ENCODE data around the gene MMS19. TPM values are rescaled to one million over a fixed set of nuclear protein-coding genes. Genes with fewer than 3 reads are reported as not detected.
A peak's percentile ranks its signal among the peaks of the same experiment; 100 is the strongest.

MMS19 gene
- total RNA-seq, 1 donor from 2014 or later, result 88.1 TPM

DNA sequence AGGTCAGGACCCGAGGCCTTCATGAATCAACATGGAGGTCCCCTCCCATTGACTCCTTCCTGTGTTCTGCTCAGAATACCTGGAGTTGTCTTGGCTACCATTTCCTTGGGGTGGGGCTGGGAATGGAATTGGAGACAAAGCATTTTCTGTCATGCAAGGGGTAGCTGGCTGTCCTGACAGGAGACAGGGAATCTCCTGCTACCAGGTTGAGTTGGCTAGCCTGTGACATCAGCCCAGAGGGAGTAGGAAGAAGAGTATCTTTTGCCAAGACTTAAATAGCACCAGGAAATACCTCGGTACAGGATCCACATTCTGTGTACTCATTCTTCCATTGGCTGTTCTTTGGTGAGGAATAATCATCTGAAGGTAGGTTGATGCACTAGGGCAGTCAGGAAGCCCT is 47.4 kb downstream of the MMS19 start:
- H3K4me3 Mint-ChIP-seq, result no peak overlapping the region
- H3K9me3 Mint-ChIP-seq, result no peaks in the 10 kb centered on the region
- H3K4me1 Mint-ChIP-seq, result peaks cover 23% of the 10 kb centered on the region
- H3K27me3 Mint-ChIP-seq (ENCODE audit: low read depth), result no peaks in the 10 kb centered on the region
- DNase-seq (ENCODE audit: low spot score in 2 of 2, unreplicated experiment in 2 of 2), result no peak
- H3K27ac Mint-ChIP-seq, result no peak overlapping the region
- TF ChIP-seq, protein P1, sequence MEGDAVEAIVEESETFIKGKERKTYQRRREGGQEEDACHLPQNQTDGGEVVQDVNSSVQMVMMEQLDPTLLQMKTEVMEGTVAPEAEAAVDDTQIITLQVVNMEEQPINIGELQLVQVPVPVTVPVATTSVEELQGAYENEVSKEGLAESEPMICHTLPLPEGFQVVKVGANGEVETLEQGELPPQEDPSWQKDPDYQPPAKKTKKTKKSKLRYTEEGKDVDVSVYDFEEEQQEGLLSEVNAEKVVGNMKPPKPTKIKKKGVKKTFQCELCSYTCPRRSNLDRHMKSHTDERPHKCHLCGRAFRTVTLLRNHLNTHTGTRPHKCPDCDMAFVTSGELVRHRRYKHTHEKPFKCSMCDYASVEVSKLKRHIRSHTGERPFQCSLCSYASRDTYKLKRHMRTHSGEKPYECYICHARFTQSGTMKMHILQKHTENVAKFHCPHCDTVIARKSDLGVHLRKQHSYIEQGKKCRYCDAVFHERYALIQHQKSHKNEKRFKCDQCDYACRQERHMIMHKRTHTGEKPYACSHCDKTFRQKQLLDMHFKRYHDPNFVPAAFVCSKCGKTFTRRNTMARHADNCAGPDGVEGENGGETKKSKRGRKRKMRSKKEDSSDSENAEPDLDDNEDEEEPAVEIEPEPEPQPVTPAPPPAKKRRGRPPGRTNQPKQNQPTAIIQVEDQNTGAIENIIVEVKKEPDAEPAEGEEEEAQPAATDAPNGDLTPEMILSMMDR (IDR thresholded peaks at IDR 0.05; ENCODE audit: unreplicated experiment), result no peak
- peaks cover 14% of the 10 kb centered on the region for H3K36me3 Mint-ChIP-seq

DNA sequence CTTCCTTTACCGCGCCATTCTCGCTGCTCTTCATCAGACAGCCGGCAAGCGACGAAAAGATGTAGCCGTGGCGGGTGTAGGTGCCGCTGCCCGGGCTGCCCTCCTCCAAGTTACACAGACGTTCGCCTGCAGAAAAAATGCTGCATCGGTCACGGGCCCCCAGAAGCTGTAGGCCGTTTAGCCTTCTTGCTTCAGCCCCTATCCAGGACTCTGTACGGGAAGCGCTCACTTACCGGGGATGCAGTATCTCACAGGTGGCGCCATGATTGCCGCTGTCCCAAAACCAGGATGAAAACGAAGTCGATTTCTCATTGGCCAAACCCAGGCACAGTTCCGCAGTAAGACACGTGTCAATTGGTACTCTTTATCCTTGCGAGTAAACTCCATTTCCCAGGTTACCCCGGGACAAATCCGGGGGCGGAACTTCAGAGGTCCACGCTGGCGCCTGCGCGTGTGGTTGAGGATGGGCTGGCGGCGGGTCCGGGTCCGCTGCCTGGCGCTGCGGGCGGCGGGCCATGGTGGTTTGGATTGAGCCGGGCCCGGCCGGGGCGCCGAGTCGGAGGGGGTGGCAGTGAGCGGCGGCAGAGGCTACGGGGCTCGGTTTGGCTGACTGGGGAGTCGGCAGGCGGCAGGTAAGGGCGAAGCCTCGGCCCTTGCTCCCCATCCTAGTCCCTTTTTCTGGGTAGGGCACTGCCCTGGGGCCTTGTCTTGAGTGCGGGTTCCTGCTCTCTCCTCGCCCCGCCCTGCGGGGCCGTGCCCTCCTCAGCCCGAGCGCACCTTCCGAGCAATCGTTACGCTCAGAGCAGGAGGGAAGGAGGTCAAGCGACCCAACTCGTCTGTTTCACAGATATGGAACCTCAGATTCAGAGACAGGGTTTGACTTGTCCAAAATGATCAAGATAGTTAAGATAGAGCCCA is 52.2 kb downstream of the MMS19 start, which contains the start of the genes EXOSC1 and ZDHHC16:
Gene EXOSC1 (minus strand): TSS at position 285 of the 918 bp plus-strand sequence. CDS start 21 bp downstream, at position 264.
Gene ZDHHC16 (plus strand): TSS at position 454 of the 918 bp plus-strand sequence. CDS start 5,501 bp downstream, outside the sequence.
- TF ChIP-seq, protein P1 (IDR thresholded peaks at IDR 0.05; ENCODE audit: unreplicated experiment), result no peak
- Mint-ChIP-seq H3K4me1 (peaks cover 28% of the 10 kb centered on the region), H3K9me3 (no peaks in the 10 kb centered on the region), H3K27me3 (ENCODE audit: low read depth) (no peaks in the 10 kb centered on the region), H3K27ac (peak within 1 kb of the TSS; percentile 89), H3K36me3 (peaks cover 4% of the 10 kb centered on the region), H3K4me3 (peak within 1 kb of the TSS; percentile 96)
- peak; percentile 80 to 87 for DNase-seq (ENCODE audit: low spot score in 2 of 2, unreplicated experiment in 2 of 2)

DNA sequence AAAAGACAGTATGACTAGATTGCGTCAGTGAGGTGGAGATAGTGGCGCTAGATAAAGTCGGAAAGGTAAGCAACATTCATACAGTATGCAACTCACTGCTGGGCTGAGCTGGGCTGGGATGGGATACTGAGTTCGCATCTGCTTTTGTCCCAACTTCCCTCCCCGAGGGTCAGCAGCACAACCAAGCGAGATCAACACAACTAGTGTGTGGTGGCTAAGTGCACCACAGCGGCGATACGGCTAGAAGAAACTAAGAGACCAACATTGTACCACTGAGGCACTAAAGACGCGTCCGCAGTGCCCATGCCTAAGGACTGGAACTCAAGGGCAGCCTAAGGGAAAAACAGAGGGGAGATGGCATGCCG is 52.9 kb downstream of the MMS19 start:
- peaks cover 7% of the 10 kb centered on the region for H3K36me3 Mint-ChIP-seq
- H3K4me1 Mint-ChIP-seq, result peaks cover 28% of the 10 kb centered on the region
- no peaks in the 10 kb centered on the region for H3K9me3 Mint-ChIP-seq
- H3K27ac Mint-ChIP-seq, result peak overlapping the region; percentile 89
- TF ChIP-seq, protein P1 (IDR thresholded peaks at IDR 0.05; ENCODE audit: unreplicated experiment), result no peak
- no peak for DNase-seq (ENCODE audit: low spot score in 2 of 2, unreplicated experiment in 2 of 2)
- peak overlapping the region; percentile 96 for H3K4me3 Mint-ChIP-seq
- H3K27me3 Mint-ChIP-seq (ENCODE audit: low read depth), result no peaks in the 10 kb centered on the region

DNA sequence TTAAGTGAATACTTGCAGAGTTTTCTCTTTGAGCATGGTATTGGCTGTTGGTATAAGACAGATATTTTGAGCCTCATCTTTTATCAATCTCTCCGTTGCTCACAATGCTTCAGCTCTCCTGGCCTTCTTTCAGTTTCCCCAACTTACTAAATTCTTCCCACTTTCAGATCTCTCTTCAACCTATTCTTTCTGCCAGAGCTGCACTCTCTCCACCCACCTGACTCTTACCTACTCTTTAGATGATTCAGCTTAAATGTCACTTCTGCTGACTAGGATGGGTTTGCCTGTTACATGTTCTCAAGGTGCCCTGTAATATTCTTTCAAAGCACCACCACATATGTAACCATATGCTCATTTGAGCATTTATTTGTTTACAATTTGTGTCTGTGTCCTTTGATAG is 54.0 kb downstream of the MMS19 start:
- TF ChIP-seq, protein P1 (IDR thresholded peaks at IDR 0.05; ENCODE audit: unreplicated experiment), result no peak
- Mint-ChIP-seq H3K27me3 (ENCODE audit: low read depth) (no peaks in the 10 kb centered on the region), H3K4me3 (peak overlapping the region; percentile 96), H3K36me3 (peaks cover 10% of the 10 kb centered on the region), H3K9me3 (no peaks in the 10 kb centered on the region), H3K27ac (no peak overlapping the region), H3K4me1 (peaks cover 28% of the 10 kb centered on the region)
- no peak for DNase-seq (ENCODE audit: low spot score in 2 of 2, unreplicated experiment in 2 of 2)

DNA sequence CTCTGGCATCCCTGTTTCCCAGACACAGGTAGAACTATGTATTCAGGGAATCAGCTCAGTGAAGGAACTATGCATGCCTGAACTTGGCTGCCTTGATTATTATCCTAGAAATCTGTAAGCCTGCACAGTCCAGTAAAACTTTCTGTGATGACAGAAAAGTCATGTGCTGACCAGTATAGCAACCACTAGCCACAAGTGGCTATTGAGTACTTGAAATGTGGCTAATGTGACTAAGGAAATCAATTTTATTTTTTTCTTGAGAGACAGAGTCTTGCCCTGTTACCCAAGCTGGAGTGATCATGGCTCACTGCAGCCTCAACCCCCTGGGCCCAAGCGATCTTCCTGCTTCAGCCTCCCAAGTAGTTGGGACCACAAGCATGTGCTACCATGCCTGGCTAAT is 55.9 kb downstream of the MMS19 start:
- DNase-seq (ENCODE audit: low spot score in 2 of 2, unreplicated experiment in 2 of 2), result no peak
- Mint-ChIP-seq H3K27me3 (ENCODE audit: low read depth) (no peaks in the 10 kb centered on the region), H3K27ac (no peak overlapping the region), H3K9me3 (no peaks in the 10 kb centered on the region), H3K4me3 (no peak overlapping the region), H3K4me1 (peaks cover 19% of the 10 kb centered on the region), H3K36me3 (peaks cover 13% of the 10 kb centered on the region)
- TF ChIP-seq, protein P1 (IDR thresholded peaks at IDR 0.05; ENCODE audit: unreplicated experiment), result no peak

Measured in mesothelial cell of epicardium (in vitro differentiated cells).